Measurements from ENCODE around the gene ZNF136.

Gene ZNF136

GRCh38 chr19:12162882-12163806 lies at the start of gene ZNF136:
Gene ZNF136, plus strand, starts transcription at chr19:12163096. Its CDS starts 108 bp downstream, at chr19:12163204.
- peak; percentile 68 to 83 for DNase-seq

- no peak for DNase-seq
Observed at GRCh38 chr19:12113121-12113520, 49.8 kb upstream of the ZNF136 start.

GRCh38 chr19:12117201-12117970 lies 45.5 kb upstream of the ZNF136 start:
- DNase-seq: no peak

GRCh38 chr19:12126707-12127106 lies 36.2 kb upstream of the ZNF136 start:
- DNase-seq: no peak

GRCh38 chr19:12133069-12133468 lies 29.8 kb upstream of the ZNF136 start:
- DNase-seq: no peak

GRCh38 chr19:12137221-12137940 lies 25.5 kb upstream of the ZNF136 start:
- no peak for DNase-seq

GRCh38 chr19:12139269-12139668 lies 23.6 kb upstream of the ZNF136 start:
- no peak for DNase-seq

GRCh38 chr19:12139885-12140544 lies 22.9 kb upstream of the ZNF136 start, which contains the start of gene ZNF20:
Gene ZNF20, minus strand, starts transcription at chr19:12140350. Its CDS starts 168 bp downstream, at chr19:12140182.
- peak; percentile 77 to 78 for DNase-seq

GRCh38 chr19:12140545-12141404 lies 22.1 kb upstream of the ZNF136 start:
- peak; percentile 40 to 75 for DNase-seq

GRCh38 chr19:12141405-12141736 lies 21.5 kb upstream of the ZNF136 start:
- no peak for DNase-seq

- DNase-seq: no peak
Observed at GRCh38 chr19:12145348-12145747, 17.5 kb upstream of the ZNF136 start.

- DNase-seq: no peak
Observed at GRCh38 chr19:12155324-12155860, 7.5 kb upstream of the ZNF136 start.

GRCh38 chr19:12156223-12157058 lies 6.5 kb upstream of the ZNF136 start, which contains the start of gene ZNF625:
Gene ZNF625, minus strand, starts transcription at chr19:12156734. Its CDS starts 176 bp downstream, at chr19:12156558.
- DNase-seq: peak; percentile 72 to 75

GRCh38 chr19:12159773-12160414 lies 3.0 kb upstream of the ZNF136 start:
- DNase-seq: no peak

- no peak for DNase-seq
Observed at GRCh38 chr19:12162513-12162881, 399 bp upstream of the ZNF136 start.

- no peak for DNase-seq
Observed at GRCh38 chr19:12163826-12164225, 930 bp downstream of the ZNF136 start.

GRCh38 chr19:12166626-12167025 lies 3.7 kb downstream of the ZNF136 start:
- no peak for DNase-seq

- DNase-seq: no peak
Observed at GRCh38 chr19:12180377-12180776, 17.5 kb downstream of the ZNF136 start.

GRCh38 chr19:12187625-12188024 lies 24.7 kb downstream of the ZNF136 start:
- DNase-seq: no peak
